MM.1S (cell line): ENCODE results near the gene ERAL1.

Experiments used
- EZH2 ChIP-seq: fragments of 300-600 bp; sonication (generic); optimal IDR thresholded peaks from 2 replicates; pipeline ENCODE3; 2017; ENCODE audit warnings: low read depth, mild to moderate bottlenecking, antibody characterized with exemption, low read length, mixed read lengths
- EZH2phosphoT487 ChIP-seq: fragments of 300-600 bp; sonication (generic); IDR thresholded peaks from 2 replicates; pipeline ENCODE4 v1.6.1; 2018; ENCODE audit warnings: antibody characterized with exemption, low read length
- TF ChIP-seq, protein P1 (sequence below): fragments of 300-600 bp; sonication (generic); IDR thresholded peaks from 2 replicates; pipeline ENCODE4 v1.5.1; 2016; ENCODE audit warnings: antibody characterized with exemption, low read length, mixed read lengths

- TF ChIP-seq, protein P1, sequence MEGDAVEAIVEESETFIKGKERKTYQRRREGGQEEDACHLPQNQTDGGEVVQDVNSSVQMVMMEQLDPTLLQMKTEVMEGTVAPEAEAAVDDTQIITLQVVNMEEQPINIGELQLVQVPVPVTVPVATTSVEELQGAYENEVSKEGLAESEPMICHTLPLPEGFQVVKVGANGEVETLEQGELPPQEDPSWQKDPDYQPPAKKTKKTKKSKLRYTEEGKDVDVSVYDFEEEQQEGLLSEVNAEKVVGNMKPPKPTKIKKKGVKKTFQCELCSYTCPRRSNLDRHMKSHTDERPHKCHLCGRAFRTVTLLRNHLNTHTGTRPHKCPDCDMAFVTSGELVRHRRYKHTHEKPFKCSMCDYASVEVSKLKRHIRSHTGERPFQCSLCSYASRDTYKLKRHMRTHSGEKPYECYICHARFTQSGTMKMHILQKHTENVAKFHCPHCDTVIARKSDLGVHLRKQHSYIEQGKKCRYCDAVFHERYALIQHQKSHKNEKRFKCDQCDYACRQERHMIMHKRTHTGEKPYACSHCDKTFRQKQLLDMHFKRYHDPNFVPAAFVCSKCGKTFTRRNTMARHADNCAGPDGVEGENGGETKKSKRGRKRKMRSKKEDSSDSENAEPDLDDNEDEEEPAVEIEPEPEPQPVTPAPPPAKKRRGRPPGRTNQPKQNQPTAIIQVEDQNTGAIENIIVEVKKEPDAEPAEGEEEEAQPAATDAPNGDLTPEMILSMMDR = no peak
- TF ChIP-seq EZH2phosphoT487 (no peak), EZH2 (no peak)
Measured at GRCh38 chr17:28818819-28819221, 36.0 kb upstream of the ERAL1 start.
